GM11168 (cell line): ENCODE data around the gene TNRC6C.
"Not testable (repeated sequence)": the region's sequence is repeated elsewhere in the genome, so short reads cannot be mapped to it uniquely, and the experiment has no call there.

Experiments
- in situ Hi-C: fragments of 300-500 bp; cut with MboI; formaldehyde crosslinking; loops from one replicate; pipeline ENCODE4 v1.12.0; 2022; ENCODE audit warnings: low sequenced_read_pairs; ENCODE audit not compliant: unreplicated experiment

Gene TNRC6C

DNA sequence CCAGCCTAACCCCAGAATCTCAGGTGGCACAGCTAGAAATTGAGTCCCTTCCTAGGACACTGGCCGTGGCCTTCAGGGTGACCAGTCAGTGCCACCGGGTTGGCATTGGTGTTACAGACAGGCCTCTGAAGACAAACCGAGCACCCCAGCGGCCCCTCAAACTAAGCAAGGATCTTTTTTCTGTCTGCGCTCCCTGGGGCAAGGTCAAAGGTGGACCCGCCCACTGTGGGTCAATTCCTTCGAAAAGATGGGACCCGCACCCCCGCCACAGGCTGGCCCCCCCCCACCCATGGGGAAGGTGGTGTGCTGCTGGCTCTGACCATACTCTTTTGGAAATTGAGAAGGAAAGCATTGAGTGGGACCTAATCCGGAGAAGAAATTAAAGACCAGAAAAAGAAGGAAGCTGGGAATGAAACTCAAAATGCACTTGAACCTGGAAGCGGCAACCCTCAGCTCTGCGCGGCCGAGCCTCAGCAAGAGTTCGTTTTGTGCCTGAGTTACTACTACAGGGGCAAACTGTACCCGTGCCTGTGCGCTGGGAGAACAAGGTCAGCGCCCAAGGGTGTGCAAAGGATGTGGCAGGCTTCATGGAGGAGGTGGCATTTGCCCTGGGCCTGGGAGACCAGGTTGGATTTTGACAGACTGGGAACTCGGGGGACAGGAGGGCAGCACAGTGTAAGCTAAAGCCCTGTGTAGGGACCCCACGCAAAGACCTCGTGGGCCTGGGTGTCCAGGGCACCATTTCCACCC lies 149.6 kb downstream of the TNRC6C start:
- in situ Hi-C loops: no loop called here

DNA sequence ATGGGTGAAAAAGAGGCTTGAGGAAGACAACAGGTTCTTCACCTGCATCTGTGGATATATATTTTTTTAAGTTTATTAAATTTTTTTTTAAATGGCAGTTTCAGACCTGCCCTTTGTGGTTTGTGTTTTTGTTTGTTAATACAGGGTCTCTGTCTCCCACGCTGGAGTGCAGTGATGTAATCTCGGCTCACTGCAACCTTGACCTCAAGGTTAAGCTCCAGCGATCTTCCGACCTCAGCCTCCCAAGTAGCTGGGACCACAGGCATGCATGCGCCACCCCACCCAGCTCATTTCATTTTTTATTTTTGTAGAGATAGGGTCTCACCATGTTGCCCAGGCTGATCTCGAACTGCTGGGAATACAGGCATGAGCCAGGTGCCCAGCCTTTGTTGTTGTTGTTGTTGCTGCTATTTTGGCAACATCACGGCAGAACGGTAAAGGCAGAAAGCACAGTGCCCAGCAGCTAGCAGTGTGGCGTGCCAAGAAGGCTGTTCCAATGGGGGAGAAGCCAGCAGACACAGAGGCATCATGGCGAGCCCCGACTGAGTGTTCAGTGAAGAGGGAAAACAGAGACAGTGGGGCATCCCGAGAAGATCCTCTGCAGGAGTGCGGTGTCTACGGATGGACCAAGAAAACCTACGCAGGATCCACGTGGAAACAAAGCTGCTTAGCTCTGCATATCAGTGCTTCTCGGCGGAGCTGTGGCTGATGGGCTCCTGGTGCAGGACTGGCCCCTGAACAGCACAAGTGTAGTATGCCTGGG lies 150.4 kb downstream of the TNRC6C start:
- in situ Hi-C loops: no loop called here

DNA sequence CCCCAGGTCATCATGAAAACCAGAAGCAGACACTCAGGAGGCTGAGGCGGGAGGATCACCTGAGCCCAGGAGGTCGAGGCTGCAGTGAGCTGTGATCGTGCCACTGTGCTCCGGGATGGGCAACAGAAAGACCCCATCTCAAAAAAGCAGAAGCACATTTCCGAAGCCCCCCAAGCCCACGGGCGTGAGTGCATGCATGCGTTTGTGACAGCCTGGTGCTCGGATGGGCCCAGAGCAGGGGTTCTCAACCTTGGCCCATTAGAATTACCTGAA lies 150.9 kb downstream of the TNRC6C start:
- in situ Hi-C loops: no loop called here

GRCh38 chr17:78110363-78111015 lies 152.0 kb downstream of the TNRC6C start:
- in situ Hi-C loops: no loop called here

DNA sequence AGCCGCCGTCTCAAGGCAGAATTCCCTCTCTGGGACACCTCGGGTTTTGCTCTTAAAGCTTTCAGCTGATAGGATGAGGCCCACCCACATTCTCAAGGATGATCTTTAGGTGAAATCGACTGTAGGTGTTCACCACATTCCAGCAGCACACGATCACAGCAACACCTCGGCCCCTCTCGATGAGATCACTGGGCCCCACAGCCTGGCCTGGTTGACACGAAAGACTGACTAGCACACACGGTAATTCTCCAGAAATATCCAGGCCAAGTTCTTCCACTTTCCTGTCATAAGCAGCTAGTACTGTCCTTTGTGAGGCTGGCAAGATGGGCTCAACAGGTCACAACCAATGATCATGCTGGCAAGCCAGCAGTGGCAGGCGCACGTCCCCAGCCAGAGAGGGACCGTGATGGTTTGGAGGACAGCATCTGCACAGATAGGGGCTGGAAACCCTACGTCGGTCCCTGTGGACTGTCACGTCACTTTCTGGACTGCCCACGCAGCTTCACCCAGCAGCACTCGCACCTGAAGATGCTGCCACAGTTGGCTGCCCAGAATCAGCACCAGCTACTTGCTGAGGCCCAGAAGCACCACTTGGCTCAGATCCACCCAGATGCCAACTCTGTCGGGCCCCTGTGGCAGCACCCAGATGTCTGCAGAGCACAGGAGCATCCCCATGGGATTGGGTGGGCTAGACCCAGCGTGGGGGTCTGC lies 152.7 kb downstream of the TNRC6C start:
- in situ Hi-C loops: no loop called here

- in situ Hi-C loops: no loop called here
Measured at GRCh38 chr17:78111727-78112517, 153.4 kb downstream of the TNRC6C start.

DNA sequence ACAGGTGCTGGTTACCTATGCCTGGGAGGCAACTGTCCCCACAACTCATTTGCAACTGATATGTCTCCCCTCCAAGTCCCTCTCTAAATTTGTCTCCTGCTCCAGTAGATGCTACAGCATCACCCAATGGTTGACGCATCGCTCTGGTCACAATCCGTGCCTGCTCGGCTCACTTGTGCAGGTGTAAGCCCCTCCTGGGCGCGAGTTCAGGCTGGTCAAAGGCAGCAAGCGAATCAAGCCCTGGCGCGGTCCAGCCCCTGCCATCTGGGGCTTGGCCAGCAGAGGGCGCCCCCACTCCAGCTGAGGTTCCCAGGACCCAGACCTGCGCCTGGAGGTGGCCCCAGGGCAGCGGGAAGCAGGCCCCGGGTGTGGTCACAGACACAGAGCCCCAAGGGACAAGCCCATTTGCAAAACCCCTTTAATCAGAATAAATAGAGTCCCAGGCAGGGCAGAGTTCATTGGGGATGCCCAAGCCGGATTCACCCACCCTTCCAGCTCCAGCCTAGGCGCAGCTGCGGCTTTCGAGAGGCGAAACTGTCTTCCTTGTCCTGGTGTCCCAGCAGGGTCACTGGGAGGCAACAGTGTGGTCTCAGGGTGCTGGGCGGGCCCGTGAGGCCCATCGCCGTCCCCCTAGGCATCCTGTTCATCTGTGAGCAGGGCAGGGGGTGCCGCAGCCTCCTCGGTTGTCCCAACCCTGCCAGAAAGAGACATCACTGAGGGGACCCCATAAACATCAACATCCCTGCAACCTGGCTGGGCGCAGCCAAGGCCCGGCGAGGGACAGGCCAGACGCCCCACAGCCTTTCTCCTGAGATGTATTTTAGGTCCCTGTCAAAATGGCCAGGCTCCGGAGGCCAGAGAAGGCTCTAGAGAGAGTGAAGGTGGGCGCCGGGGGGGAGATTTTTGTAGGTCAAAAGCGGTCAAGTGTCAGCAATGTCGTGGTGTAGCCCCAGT lies 154.3 kb downstream of the TNRC6C start:
- in situ Hi-C loops: no loop called here

DNA sequence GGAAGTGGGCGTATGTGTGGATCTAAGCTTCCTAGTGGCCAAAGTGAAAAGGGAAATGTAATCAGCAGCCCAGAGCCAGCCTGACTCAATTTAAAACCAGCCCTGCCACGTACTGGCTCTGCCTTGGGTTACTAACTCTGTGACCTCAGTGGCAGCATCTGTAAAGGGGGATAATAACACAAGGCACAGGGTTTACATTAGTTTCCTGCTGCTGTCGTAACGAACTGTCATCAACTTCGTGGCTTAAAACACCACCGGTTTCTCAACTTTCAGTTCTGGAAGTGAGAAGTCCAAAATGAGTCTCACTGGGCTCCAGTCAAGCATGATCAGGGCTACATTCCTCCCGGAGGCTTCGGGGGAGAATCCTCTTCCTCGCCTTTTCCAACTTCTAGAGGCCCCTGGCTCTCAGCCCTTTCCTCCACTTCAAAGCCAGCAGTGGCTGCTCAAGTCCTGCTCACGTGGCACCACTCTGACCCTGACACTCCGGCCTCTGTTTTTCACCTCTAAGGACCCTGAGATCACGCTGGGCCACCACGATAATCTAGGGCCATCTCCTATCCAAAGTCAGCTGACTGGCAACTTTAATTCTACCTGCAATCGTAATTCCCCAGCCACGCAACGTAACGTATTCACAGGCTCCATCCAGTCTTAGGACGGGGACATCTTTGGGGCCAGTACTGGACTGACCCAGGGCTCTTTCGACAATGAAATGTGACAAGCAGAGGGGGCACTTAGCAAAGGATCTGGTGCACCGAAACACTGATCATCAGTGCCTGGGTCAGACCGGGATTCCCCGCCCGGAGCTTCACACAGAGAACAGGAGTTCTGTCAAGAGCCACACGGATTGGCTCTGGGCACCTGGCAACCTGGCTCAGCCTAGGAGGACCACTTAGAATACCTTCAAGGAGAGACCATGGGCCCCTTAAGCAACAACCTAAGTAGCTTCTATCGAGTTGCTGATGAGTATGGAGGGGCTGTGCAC lies 155.6 kb downstream of the TNRC6C start:
- in situ Hi-C loops: no loop called here

- in situ Hi-C loops: no loop called here
Measured at GRCh38 chr17:78114831-78115723, 156.6 kb downstream of the TNRC6C start.

GRCh38 chr17:78115803-78116202 lies 157.3 kb downstream of the TNRC6C start:
- in situ Hi-C loops: not testable (repeated sequence)

- in situ Hi-C loops: no loop called here
Measured at GRCh38 chr17:78116411-78116810, 157.9 kb downstream of the TNRC6C start.

DNA sequence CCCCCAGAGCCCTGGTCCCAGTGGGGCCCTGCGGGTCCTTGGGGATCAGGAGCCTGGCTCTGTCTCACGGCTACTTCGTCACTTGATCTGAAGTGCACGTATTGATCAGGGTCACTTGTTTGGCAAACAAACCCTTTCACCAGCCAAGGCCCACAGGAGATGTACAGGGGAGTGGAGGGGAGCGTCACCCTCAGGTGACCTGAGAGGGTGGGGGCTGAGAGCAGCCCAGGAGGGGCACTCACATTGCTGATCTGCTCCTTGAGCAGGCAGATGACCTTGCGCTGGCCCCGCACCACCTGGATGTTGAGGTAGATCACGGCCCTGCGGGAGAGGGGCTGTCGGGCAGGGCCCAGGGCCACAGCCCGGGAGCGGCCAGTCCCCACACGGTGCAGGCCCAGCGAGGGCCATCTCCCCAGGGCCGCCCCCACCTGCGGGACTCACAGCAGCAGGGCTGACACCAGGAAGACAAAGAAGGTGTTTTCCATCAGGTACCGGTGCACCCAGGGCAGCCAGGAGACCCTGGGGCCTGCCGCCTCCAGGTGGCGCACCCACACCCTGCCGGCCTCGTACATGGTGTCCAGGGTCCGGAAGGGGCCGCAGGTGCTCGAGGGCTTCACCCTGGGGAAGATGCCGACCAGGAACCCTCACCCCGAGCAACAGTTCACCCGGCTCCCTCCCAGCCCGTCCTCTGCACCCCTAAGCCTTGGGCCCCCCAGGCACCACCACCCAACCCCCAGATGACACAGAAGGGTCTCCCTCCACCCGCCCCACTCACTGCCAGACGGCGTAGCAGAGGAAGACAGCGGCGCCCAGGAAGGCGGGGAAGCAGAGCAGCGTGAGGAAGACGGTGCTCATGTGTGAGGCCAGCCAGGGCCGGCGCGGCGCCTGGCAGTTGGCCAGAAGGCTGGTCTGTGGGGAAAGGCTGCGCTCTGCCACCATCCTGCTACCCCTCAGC lies 158.8 kb downstream of the TNRC6C start:
- in situ Hi-C loops: no loop called here

DNA sequence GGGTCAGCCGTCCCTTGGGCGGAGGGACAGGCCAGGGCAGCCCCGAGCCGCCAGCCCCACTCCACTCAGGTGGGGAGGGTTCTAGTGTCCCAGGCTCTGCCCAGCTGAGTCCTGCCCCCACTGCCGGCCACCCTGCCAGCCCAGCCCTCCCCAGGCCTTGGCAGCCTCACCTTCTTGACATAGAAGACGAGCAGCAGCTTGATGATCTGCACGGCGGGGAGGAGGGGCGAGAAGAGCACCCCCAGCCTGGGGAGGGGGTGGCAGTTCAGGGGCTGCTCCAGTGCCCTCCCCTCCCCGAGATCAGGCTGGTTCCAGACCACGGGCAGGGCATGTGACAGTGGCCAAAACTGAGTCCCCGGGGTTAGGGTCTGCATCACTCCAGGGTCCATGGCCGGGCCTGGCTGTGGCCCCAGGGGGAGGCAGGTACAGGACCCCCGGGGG lies 160.3 kb downstream of the TNRC6C start:
- in situ Hi-C loops: no loop called here

- in situ Hi-C loops: no loop called here
Measured at GRCh38 chr17:78120537-78120936, 162.0 kb downstream of the TNRC6C start.

DNA sequence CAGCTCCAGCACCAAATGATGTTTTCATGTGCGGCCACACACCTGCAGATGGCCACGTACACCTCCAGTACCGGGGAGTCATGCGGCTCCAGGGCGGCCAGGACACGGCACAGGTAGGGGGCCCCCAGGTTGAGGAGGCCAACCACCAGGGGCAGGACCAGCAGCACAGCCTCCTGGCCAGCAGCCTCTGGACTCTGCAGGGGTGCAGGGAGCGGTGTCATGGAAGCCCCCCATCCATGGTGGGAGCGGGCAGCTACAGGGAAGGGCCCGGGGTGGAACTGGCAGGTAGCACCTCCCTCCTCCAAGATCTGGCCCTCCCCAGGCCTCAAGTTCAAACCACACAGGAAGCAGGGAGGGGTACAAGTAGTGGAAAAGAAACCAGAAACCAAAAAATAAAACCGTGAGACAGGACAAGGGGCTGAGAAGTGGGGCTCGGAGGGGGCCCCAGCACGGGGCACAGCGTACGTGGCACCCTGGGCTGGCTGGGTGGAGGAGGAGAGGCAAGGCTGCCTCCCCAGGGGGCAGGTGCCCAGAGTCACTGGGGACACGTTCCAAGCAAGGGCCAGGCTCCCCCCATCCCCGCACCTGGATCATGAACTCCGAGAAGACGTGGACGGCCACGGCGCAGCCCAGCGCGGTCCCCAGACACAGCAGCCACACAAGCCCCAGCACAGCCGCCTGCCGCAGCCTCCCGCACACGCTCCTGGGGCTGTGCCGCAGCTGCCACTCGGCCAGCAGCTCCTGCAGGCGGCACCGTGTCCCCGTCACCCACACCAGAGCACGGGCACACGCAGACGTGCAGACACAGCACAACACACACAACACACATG lies 162.7 kb downstream of the TNRC6C start:
- in situ Hi-C loops: no loop called here
